ENCODE data around the gene PTHLH. TPM values are rescaled to one million over a fixed set of nuclear protein-coding genes. Genes with fewer than 3 reads are reported as not detected.

PTHLH gene
- total RNA-seq, 1 donor from 2014 or later = 48.5 TPM

- no peak overlapping the region for H3K27ac ChIP-seq (ENCODE audit: low read depth, low read length)
- no peak for FAIRE-seq
- H3K4me3 ChIP-seq (ENCODE audit: insufficient read depth, low read depth, low read length) = no peak overlapping the region
- TF ChIP-seq EZH2 (IDR thresholded peaks at IDR 0.05; ENCODE audit: insufficient read depth, low read length) (no peak), CTCF (IDR thresholded peaks at IDR 0.05; ENCODE audit: insufficient read depth, low read depth, low read length) (no peak)
- H3K36me3 ChIP-seq (ENCODE audit: insufficient read depth, low read length) = no peaks in the 10 kb centered on the region
- Mint-ChIP-seq H3K4me1 (ENCODE audit: low read depth, unreplicated experiment) (peaks cover 3% of the 10 kb centered on the region), H3K27ac (ENCODE audit: unreplicated experiment) (no peak overlapping the region), H3K36me3 (ENCODE audit: low read depth, unreplicated experiment) (no peaks in the 10 kb centered on the region), H3K27me3 (ENCODE audit: low read depth, unreplicated experiment) (no peaks in the 10 kb centered on the region), H3K9me3 (ENCODE audit: unreplicated experiment) (no peaks in the 10 kb centered on the region), H3K4me3 (ENCODE audit: unreplicated experiment) (no peak overlapping the region)
- DNase-seq (ENCODE audit: low read depth) = no peak
- H3K4me2 ChIP-seq (ENCODE audit: low read length) = no peak overlapping the region
- no peaks in the 10 kb centered on the region for H3K79me2 ChIP-seq (ENCODE audit: insufficient read depth, low read length)
- no peak overlapping the region for H3K9ac ChIP-seq (ENCODE audit: low read length)
- no peak overlapping the region for H2AFZ ChIP-seq (ENCODE audit: low read depth, low read length)
- no peaks in the 10 kb centered on the region for H3K9me3 ChIP-seq (ENCODE audit: insufficient read depth, low read depth, low read length)
- no peaks in the 10 kb centered on the region for H4K20me1 ChIP-seq (ENCODE audit: insufficient read depth, low read length)
- no peaks in the 10 kb centered on the region for H3K27me3 ChIP-seq (ENCODE audit: insufficient read depth, low read length)
- no peaks in the 10 kb centered on the region for H3K4me1 ChIP-seq (ENCODE audit: insufficient read depth, low read length)
These were observed 32.3 kb downstream of the PTHLH start for GRCh38 chr12:27940245-27940644.

DNA sequence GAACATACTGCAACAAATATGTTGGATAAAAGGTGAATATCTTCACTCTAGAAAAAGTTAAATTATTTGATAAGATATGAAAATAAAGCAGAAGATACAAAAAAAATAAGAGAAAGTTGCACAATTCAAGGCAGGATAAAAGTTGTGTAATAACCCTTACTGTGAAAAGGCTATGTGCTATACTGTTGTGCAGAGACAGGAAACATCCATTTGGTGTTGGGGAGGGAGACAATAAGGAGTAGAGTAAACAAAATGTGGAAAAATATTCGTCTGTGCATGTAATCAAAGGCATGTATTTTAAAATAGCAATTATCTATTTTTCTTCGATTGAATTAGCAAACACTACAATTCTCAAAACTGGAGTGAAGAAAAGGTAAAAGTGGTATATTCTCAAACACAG is 34.8 kb downstream of the PTHLH start:
- Histone ChIP-seq H3K4me3 (ENCODE audit: insufficient read depth, low read depth, low read length) (no peak overlapping the region), H3K36me3 (ENCODE audit: insufficient read depth, low read length) (no peaks in the 10 kb centered on the region), H3K4me2 (ENCODE audit: low read length) (no peak overlapping the region), H2AFZ (ENCODE audit: low read depth, low read length) (no peak overlapping the region), H3K27ac (ENCODE audit: low read depth, low read length) (no peak overlapping the region), H3K27me3 (ENCODE audit: insufficient read depth, low read length) (no peaks in the 10 kb centered on the region), H3K9me3 (ENCODE audit: insufficient read depth, low read depth, low read length) (no peaks in the 10 kb centered on the region), H3K79me2 (ENCODE audit: insufficient read depth, low read length) (no peaks in the 10 kb centered on the region), H3K9ac (ENCODE audit: low read length) (no peak overlapping the region), H4K20me1 (ENCODE audit: insufficient read depth, low read length) (no peaks in the 10 kb centered on the region), H3K4me1 (ENCODE audit: insufficient read depth, low read length) (no peaks in the 10 kb centered on the region)
- Mint-ChIP-seq H3K36me3 (ENCODE audit: low read depth, unreplicated experiment) (no peaks in the 10 kb centered on the region), H3K27me3 (ENCODE audit: low read depth, unreplicated experiment) (no peaks in the 10 kb centered on the region), H3K4me1 (ENCODE audit: low read depth, unreplicated experiment) (peaks cover 7% of the 10 kb centered on the region), H3K9me3 (ENCODE audit: unreplicated experiment) (no peaks in the 10 kb centered on the region), H3K4me3 (ENCODE audit: unreplicated experiment) (no peak overlapping the region), H3K27ac (ENCODE audit: unreplicated experiment) (no peak overlapping the region)
- no peak for FAIRE-seq
- DNase-seq (ENCODE audit: low read depth) = no peak
- no peak for TF ChIP-seq EZH2 (IDR thresholded peaks at IDR 0.05; ENCODE audit: insufficient read depth, low read length)
- TF ChIP-seq CTCF (IDR thresholded peaks at IDR 0.05; ENCODE audit: insufficient read depth, low read depth, low read length) = no peak

- Histone ChIP-seq H3K4me2 (ENCODE audit: low read length) (no peak overlapping the region), H3K9ac (ENCODE audit: low read length) (no peak overlapping the region), H3K79me2 (ENCODE audit: insufficient read depth, low read length) (no peaks in the 10 kb centered on the region), H3K9me3 (ENCODE audit: insufficient read depth, low read depth, low read length) (no peaks in the 10 kb centered on the region), H3K27ac (ENCODE audit: low read depth, low read length) (no peak overlapping the region), H3K36me3 (ENCODE audit: insufficient read depth, low read length) (no peaks in the 10 kb centered on the region), H3K4me1 (ENCODE audit: insufficient read depth, low read length) (no peaks in the 10 kb centered on the region), H3K4me3 (ENCODE audit: insufficient read depth, low read depth, low read length) (no peak overlapping the region), H2AFZ (ENCODE audit: low read depth, low read length) (no peak overlapping the region), H4K20me1 (ENCODE audit: insufficient read depth, low read length) (no peaks in the 10 kb centered on the region), H3K27me3 (ENCODE audit: insufficient read depth, low read length) (no peaks in the 10 kb centered on the region)
- Mint-ChIP-seq H3K4me3 (ENCODE audit: unreplicated experiment) (no peak overlapping the region), H3K27ac (ENCODE audit: unreplicated experiment) (no peak overlapping the region), H3K36me3 (ENCODE audit: low read depth, unreplicated experiment) (no peaks in the 10 kb centered on the region), H3K4me1 (ENCODE audit: low read depth, unreplicated experiment) (peaks cover 11% of the 10 kb centered on the region), H3K9me3 (ENCODE audit: unreplicated experiment) (no peaks in the 10 kb centered on the region), H3K27me3 (ENCODE audit: low read depth, unreplicated experiment) (no peaks in the 10 kb centered on the region)
- FAIRE-seq (no peak), DNase-seq (ENCODE audit: low read depth) (peak; percentile 23)
- TF ChIP-seq EZH2 (IDR thresholded peaks at IDR 0.05; ENCODE audit: insufficient read depth, low read length) (no peak), CTCF (IDR thresholded peaks at IDR 0.05; ENCODE audit: insufficient read depth, low read depth, low read length) (no peak)
These were observed 36.3 kb downstream of the PTHLH start for GRCh38 chr12:27936196-27936595.
